B cell (primary cell): Measurements from ENCODE around the gene CAPN9. TPM values are rescaled to one million over a fixed set of nuclear protein-coding genes. Genes with fewer than 3 reads are reported as not detected.

Experiments used
- ATAC-seq: fragments of 200-7000 bp; cut with Tn5 transposase; one replicate; pipeline ENCODE4 v1.10.0; 2021; ENCODE audit warnings: low read depth, mild to moderate bottlenecking, moderate number of reproducible peaks, moderate library complexity
- CTCF ChIA-PET: fragments of 350-600 bp; sonication (Branson Sonifier 250); formaldehyde crosslinking; loops from one replicate; lab custom pipeline; 2021; ENCODE audit warnings: antibody characterized with exemption, inconsistent platforms; lab: Charles Lee
- POLR2A ChIA-PET: fragments of 350-600 bp; sonication (Branson Sonifier 250); formaldehyde crosslinking; loops from one replicate; lab custom pipeline; 2021; ENCODE audit warnings: antibody characterized with exemption; lab: Charles Lee
- DNase-seq: peaks from one replicate; pipeline ENCODE4 v3.0.0; 2013
- H2AFZ ChIP-seq: 2 replicates; pipeline ENCODE4 v1.6.1; 2012; ENCODE audit warnings: mild to moderate bottlenecking, low read depth, low read length; ENCODE audit not compliant: insufficient read depth, poor library complexity, severe bottlenecking
- H3K27ac ChIP-seq, 2 donors: 1 replicate in 1 of 2; 2 replicates in 1 of 2; pipeline ENCODE4 v1.5.1; 2012 to 2013; ENCODE audit warnings: low read length in 2 of 2, mild to moderate bottlenecking in 2 of 2, moderate library complexity in 1 of 2
- H3K27me3 ChIP-seq, 4 experiments: fragments of 200-600 bp in 1 of 4; sonication (generic) in 1 of 4; replicated peaks in 1 of 4; 1 replicate in 2 of 4; 2 replicates in 2 of 4; pipeline versions ENCODE4 v1.6.1 to v1.7.0; 2013 to 2016; ENCODE audit warnings: low read length in 3 of 4, mild to moderate bottlenecking in 2 of 4, mixed read lengths in 1 of 4, moderate library complexity in 1 of 4; ENCODE audit not compliant: insufficient read depth in 4 of 4, control insufficient read depth in 3 of 4; ENCODE audit errors: control extremely low read depth in 1 of 4
- H3K36me3 ChIP-seq, 2 experiments: replicated peaks in 1 of 2; 1 replicate in 1 of 2; 2 replicates in 1 of 2; pipeline versions ENCODE4 v1.6.1 to v1.7.1; 2013; ENCODE audit warnings: low read length in 1 of 2; ENCODE audit not compliant: insufficient read depth in 2 of 2, control insufficient read depth in 1 of 2; ENCODE audit errors: control extremely low read depth in 1 of 2, extremely low read depth in 1 of 2
- H3K4me1 ChIP-seq, 2 donors: fragments of 200-600 bp in 1 of 2; sonication (generic) in 1 of 2; 1 replicate in 1 of 2; 2 replicates in 1 of 2; pipeline versions ENCODE4 v1.5.1 to v1.6.1; 2013 to 2017; ENCODE audit warnings: low read length in 2 of 2; ENCODE audit not compliant: control insufficient read depth in 2 of 2, insufficient read depth in 2 of 2
- H3K4me2 ChIP-seq: replicated peaks from 2 replicates; pipeline ENCODE3; 2012; ENCODE audit warnings: mild to moderate bottlenecking, low read depth, low read length; ENCODE audit not compliant: poor library complexity, severe bottlenecking
- H3K4me3 ChIP-seq, 5 experiments: fragments of 200-600 bp in 1 of 5; sonication (generic) in 1 of 5; 1 replicate in 3 of 5; 2 replicates in 2 of 5; pipeline versions ENCODE4 v1.5.1 to v1.7.0; 2011 to 2016; ENCODE audit warnings: low read length in 4 of 5, mild to moderate bottlenecking in 4 of 5, low read depth in 2 of 5, control low read depth in 1 of 5, moderate library complexity in 1 of 5; ENCODE audit not compliant: insufficient read depth in 1 of 5; ENCODE audit errors: control extremely low read depth in 1 of 5, extremely low read depth in 1 of 5
- H3K79me2 ChIP-seq: fragments of 200-600 bp; sonication (generic); one replicate; pipeline ENCODE4 v1.6.0; 2016; ENCODE audit warnings: low read length; ENCODE audit not compliant: control insufficient read depth, insufficient read depth
- H3K9ac ChIP-seq: fragments of 200-600 bp; sonication (generic); 2 replicates; pipeline ENCODE4 v1.6.1; 2017; ENCODE audit warnings: mild to moderate bottlenecking, low read length, moderate library complexity
- H3K9me3 ChIP-seq, 3 donors: one replicate each; pipeline versions ENCODE4 v1.6.1 to v1.7.1; 2013; ENCODE audit warnings: low read length in 2 of 3; ENCODE audit not compliant: control insufficient read depth in 2 of 3, insufficient read depth in 1 of 3; ENCODE audit errors: control extremely low read depth in 1 of 3
- H4K20me1 ChIP-seq: 2 replicates; pipeline ENCODE4 v1.6.0; 2012; ENCODE audit warnings: mild to moderate bottlenecking, low read length; ENCODE audit not compliant: insufficient read depth, control insufficient read depth, poor library complexity, severe bottlenecking
- H3K27ac Mint-ChIP-seq: one replicate; pipeline ENCODE4 v1.8.0; 2021; ENCODE audit warnings: mixed read lengths
- H3K27me3 Mint-ChIP-seq: one replicate; pipeline ENCODE4 v1.8.0; 2021; ENCODE audit warnings: mixed read lengths
- H3K4me1 Mint-ChIP-seq: one replicate; pipeline ENCODE4 v1.8.0; 2021; ENCODE audit warnings: mixed read lengths
- H3K4me3 Mint-ChIP-seq: one replicate; pipeline ENCODE4 v1.8.0; 2021; ENCODE audit warnings: mixed read lengths
- H3K9me3 Mint-ChIP-seq: one replicate; pipeline ENCODE4 v1.8.0; 2022; ENCODE audit warnings: mixed read lengths; ENCODE audit not compliant: insufficient read depth
- CTCF ChIP-seq: fragments of 200-600 bp; IDR thresholded peaks from one replicate; pipeline ENCODE4 v1.8.0; 2022; ENCODE audit warnings: antibody characterized with exemption, mild to moderate bottlenecking
- EZH2 ChIP-seq: IDR thresholded peaks from 2 replicates; pipeline ENCODE4 v1.6.1; 2012; ENCODE audit warnings: borderline replicate concordance, low read depth, mild to moderate bottlenecking, moderate library complexity, low read length; ENCODE audit not compliant: insufficient read depth, poor library complexity, severe bottlenecking
- WGBS: methylation state at CpG from one replicate; pipeline ENCODE4 v1.1.5; 2013; ENCODE audit warnings: missing lambda C conversion rate; ENCODE audit not compliant: insufficient coverage; 5-methylcytosine and 5-hydroxymethylcytosine counted together
- intact Hi-C: fragments of 100-400 bp; cut with micrococcal nuclease; formaldehyde crosslinking; loops from one replicate; pipeline ENCODE4 v1.10.0; 2022
- polyA plus RNA-seq: library from polyadenylated mRNA; depleted of rRNA; stranded (reverse); fragments of >200 nt; gene quantifications from 2 replicates; pipeline ENCODE4 v1.2.3, GENCODE V29; 2012
- total RNA-seq, 2 donors: library from RNA; stranded (reverse); fragments of 120-200 nt in 1 of 2; gene quantifications; 1 replicate in 1 of 2; 2 replicates in 1 of 2; pipeline versions ENCODE4 v1.2.3 to v1.2.4, GENCODE V29; 2013 to 2022

CAPN9 gene
- total and polyA plus RNA-seq, 2 donors (not counting 1 experiment from before 2014, with no cell fraction given): not detected

GRCh38 chr1:230768903-230769570 is 21.8 kb downstream of the CAPN9 start:
- Histone ChIP-seq H3K4me1 (no peaks in the 10 kb centered on the region), H3K4me2 (no peak overlapping the region), H3K27me3 (no peaks in the 10 kb centered on the region), H3K27ac (no peak overlapping the region), H3K36me3 (no peaks in the 10 kb centered on the region), H3K9me3 (peaks cover 0 to 17% (median 0%) of the 10 kb centered on the region in 3 donors), H3K4me3 (no peak overlapping the region), H3K9ac (no peak overlapping the region), H3K79me2 (no peaks in the 10 kb centered on the region), H4K20me1 (no peaks in the 10 kb centered on the region), H2AFZ (no peak overlapping the region)
- Mint-ChIP-seq H3K27ac (no peak overlapping the region), H3K9me3 (no peaks in the 10 kb centered on the region), H3K4me1 (no peaks in the 10 kb centered on the region), H3K4me3 (no peak overlapping the region), H3K27me3 (peaks cover 7% of the 10 kb centered on the region)
- ChIA-PET CTCF (no interaction called here), POLR2A (no interaction called here)
- DNase-seq: no peak
- no peak for TF ChIP-seq CTCF
- TF ChIP-seq EZH2: no peak
- intact Hi-C loops: no loop called here
- no peak for ATAC-seq
- WGBS: 91% methylated on average over 12 of the region's 15 CpGs

GRCh38 chr1:230770317-230770716 is 23.1 kb downstream of the CAPN9 start:
- Histone ChIP-seq H3K36me3 (no peaks in the 10 kb centered on the region), H3K9me3 (peaks cover 0 to 17% (median 0%) of the 10 kb centered on the region in 3 donors), H3K79me2 (no peaks in the 10 kb centered on the region), H2AFZ (no peak overlapping the region), H3K4me3 (no peak overlapping the region), H3K9ac (no peak overlapping the region), H3K4me2 (no peak overlapping the region), H3K27me3 (peaks cover 0 to 3% (median 0%) of the 10 kb centered on the region in 4 experiments), H3K27ac (no peak overlapping the region), H3K4me1 (no peaks in the 10 kb centered on the region), H4K20me1 (no peaks in the 10 kb centered on the region)
- Mint-ChIP-seq H3K27ac (no peak overlapping the region), H3K27me3 (peaks cover 7% of the 10 kb centered on the region), H3K9me3 (no peaks in the 10 kb centered on the region), H3K4me3 (no peak overlapping the region), H3K4me1 (no peaks in the 10 kb centered on the region)
- ATAC-seq: no peak
- no peak for TF ChIP-seq CTCF
- TF ChIP-seq EZH2: no peak
- no CpG with 5 or more reads among the region's 1 CpG for WGBS
- intact Hi-C loops: no loop called here
- ChIA-PET POLR2A (no interaction called here), CTCF (no interaction called here)
- no peak for DNase-seq
